Measurements from ENCODE around the gene HP1BP3. TPM values are rescaled to one million over a fixed set of nuclear protein-coding genes. Genes with fewer than 3 reads are reported as not detected.
"Not testable (repeated sequence)": the region's sequence is repeated elsewhere in the genome, so short reads cannot be mapped to it uniquely, and the experiment has no call there.

Gene HP1BP3
- total RNA-seq, 1 experiment from 2014 or later, result 283 TPM

- no peaks in the 10 kb centered on the region for H3K9me3 ChIP-seq (replicated peaks)
- no peak for DNase-seq
- H3K4me1 ChIP-seq, result 0 out of 2 replicates have a peak, but pooled peaks cover 2% of the 10 kb centered on the region
- H3K36me3 ChIP-seq, result no peaks in the 10 kb centered on the region
- H3K27me3 ChIP-seq, result peaks cover 10% of the 10 kb centered on the region
- H3K27ac ChIP-seq, result no peak overlapping the region
- no peak overlapping the region for H3K4me3 ChIP-seq
Measured at GRCh38 chr1:20726118-20726911, 60.8 kb downstream of the HP1BP3 start.

GRCh38 chr1:20725189-20726117 is 61.7 kb downstream of the HP1BP3 start:
- no peak overlapping the region for H3K4me3 ChIP-seq
- no peaks in the 10 kb centered on the region for H3K9me3 ChIP-seq (replicated peaks)
- no peak for DNase-seq
- H3K4me1 ChIP-seq, result no peaks in the 10 kb centered on the region
- H3K27me3 ChIP-seq, result peaks cover 2% of the 10 kb centered on the region; the same call in 1 of the 2 replicates
- no peak overlapping the region for H3K27ac ChIP-seq
- no peaks in the 10 kb centered on the region for H3K36me3 ChIP-seq

- Histone ChIP-seq H3K27ac (no peak overlapping the region), H3K36me3 (no peaks in the 10 kb centered on the region)
Measured at GRCh38 chr1:20724364-20725188, 62.5 kb downstream of the HP1BP3 start.

GRCh38 chr1:20723537-20724363 is 63.4 kb downstream of the HP1BP3 start:
- no peak overlapping the region for H3K27ac ChIP-seq
- H3K36me3 ChIP-seq, result no peaks in the 10 kb centered on the region
- no peak overlapping the region for H3K4me3 ChIP-seq
- no peaks in the 10 kb centered on the region for H3K9me3 ChIP-seq (replicated peaks)
- no peaks in the 10 kb centered on the region for H3K4me1 ChIP-seq
- no peaks in the 10 kb centered on the region for H3K27me3 ChIP-seq
- no peak for DNase-seq

More at GRCh38 chr1:20724364-20725188, 62.5 kb downstream of the HP1BP3 start:
- no peak overlapping the region for H3K4me3 ChIP-seq
- no peaks in the 10 kb centered on the region for H3K4me1 ChIP-seq
- no peaks in the 10 kb centered on the region for H3K27me3 ChIP-seq
- no peaks in the 10 kb centered on the region for H3K9me3 ChIP-seq (replicated peaks)
- DNase-seq, result no peak

- Histone ChIP-seq H3K36me3 (no peaks in the 10 kb centered on the region), H3K4me3 (no peak overlapping the region), H3K27me3 (no peaks in the 10 kb centered on the region), H3K4me1 (no peaks in the 10 kb centered on the region), H3K27ac (no peak overlapping the region), H3K9me3 (replicated peaks) (no peaks in the 10 kb centered on the region)
- no peak for DNase-seq
Measured at GRCh38 chr1:20723159-20723536, 64.0 kb downstream of the HP1BP3 start.

- no peak overlapping the region for H3K27ac ChIP-seq
Measured at GRCh38 chr1:20721117-20722061, 65.7 kb downstream of the HP1BP3 start.

GRCh38 chr1:20720631-20721091 is 66.4 kb downstream of the HP1BP3 start:
- H3K27me3 ChIP-seq, result no peaks in the 10 kb centered on the region
- H3K4me1 ChIP-seq, result no peaks in the 10 kb centered on the region
- DNase-seq, result no peak
- no peak overlapping the region for H3K4me3 ChIP-seq
- H3K27ac ChIP-seq, result no peak overlapping the region
- no peaks in the 10 kb centered on the region for H3K9me3 ChIP-seq (replicated peaks)
- no peaks in the 10 kb centered on the region for H3K36me3 ChIP-seq

More at GRCh38 chr1:20721117-20722061, 65.7 kb downstream of the HP1BP3 start:
- no peak for DNase-seq
- H3K4me1 ChIP-seq, result no peaks in the 10 kb centered on the region
- no peak overlapping the region for H3K4me3 ChIP-seq
- H3K36me3 ChIP-seq, result no peaks in the 10 kb centered on the region
- H3K27me3 ChIP-seq, result no peaks in the 10 kb centered on the region
- no peaks in the 10 kb centered on the region for H3K9me3 ChIP-seq (replicated peaks)

- H3K27me3 ChIP-seq, result no peaks in the 10 kb centered on the region
- no peak for DNase-seq
- no peaks in the 10 kb centered on the region for H3K36me3 ChIP-seq
Measured at GRCh38 chr1:20719871-20720620, 67.1 kb downstream of the HP1BP3 start.

GRCh38 chr1:20719261-20719660 is 67.8 kb downstream of the HP1BP3 start:
- no peak overlapping the region for H3K27ac ChIP-seq
- no peaks in the 10 kb centered on the region for H3K9me3 ChIP-seq (replicated peaks)
- no peaks in the 10 kb centered on the region for H3K27me3 ChIP-seq
- no peaks in the 10 kb centered on the region for H3K4me1 ChIP-seq
- no peak for DNase-seq
- H3K4me3 ChIP-seq, result no peak overlapping the region
- no peaks in the 10 kb centered on the region for H3K36me3 ChIP-seq

More at GRCh38 chr1:20719871-20720620, 67.1 kb downstream of the HP1BP3 start:
- H3K4me1 ChIP-seq, result no peaks in the 10 kb centered on the region
- no peak overlapping the region for H3K4me3 ChIP-seq
- no peak overlapping the region for H3K27ac ChIP-seq
- no peaks in the 10 kb centered on the region for H3K9me3 ChIP-seq (replicated peaks)

GRCh38 chr1:20718343-20718882 is 68.7 kb downstream of the HP1BP3 start:
- H3K4me3 ChIP-seq; H3K4me1 ChIP-seq; H3K36me3 ChIP-seq; DNase-seq; H3K9me3 ChIP-seq (replicated peaks); H3K27ac ChIP-seq; H3K27me3 ChIP-seq: not testable (repeated sequence)

GRCh38 chr1:20717452-20718342 is 69.4 kb downstream of the HP1BP3 start, which contains the start of gene KIF17:
KIF17 (minus strand) TSS chr1:20718007; CDS start chr1:20717706, 301 bp downstream.
- no peaks in the 10 kb centered on the region for H3K9me3 ChIP-seq (replicated peaks)
- H3K27ac ChIP-seq, result no peak within 1 kb of the TSS
- no peak for DNase-seq

More at GRCh38 chr1:20717452-20718342, 69.4 kb downstream of the HP1BP3 start, which contains the start of gene KIF17:
- H3K4me1 ChIP-seq, result no peaks in the 10 kb centered on the region
- peak within 1 kb of the TSS; percentile 38 for H3K4me3 ChIP-seq
- H3K27me3 ChIP-seq, result no peaks in the 10 kb centered on the region
- H3K36me3 ChIP-seq, result no peaks in the 10 kb centered on the region

All from SJCRH30 (cell line).